IPS-15b (cell line): ENCODE measurements around the gene UBE2M.
"Not testable (repeated sequence)": the region's sequence is repeated elsewhere in the genome, so short reads cannot be mapped to it uniquely, and the experiment has no call there.

Source experiments
- H3K27me3 ChIP-seq: one replicate; pipeline ENCODE4 v1.6.1; 2013; ENCODE audit warnings: low read length; ENCODE audit not compliant: control insufficient read depth, insufficient read depth
- H3K36me3 ChIP-seq: one replicate; pipeline ENCODE4 v1.6.1; 2013; ENCODE audit warnings: low read length; ENCODE audit not compliant: control insufficient read depth, insufficient read depth
- H3K4me1 ChIP-seq: one replicate; pipeline ENCODE4 v1.6.1; 2013; ENCODE audit warnings: mild to moderate bottlenecking, low read length; ENCODE audit not compliant: control insufficient read depth, insufficient read depth
- H3K4me3 ChIP-seq: one replicate; pipeline ENCODE4 v1.5.1; 2013; ENCODE audit warnings: low read depth, low read length
- H3K9ac ChIP-seq: one replicate; pipeline ENCODE4 v1.6.1; 2013; ENCODE audit warnings: low read depth, mild to moderate bottlenecking, low read length
- H3K9me3 ChIP-seq: one replicate; pipeline ENCODE4 v1.6.1; 2013; ENCODE audit warnings: mild to moderate bottlenecking, low read length; ENCODE audit not compliant: control insufficient read depth, insufficient read depth

The UBE2M gene

DNA sequence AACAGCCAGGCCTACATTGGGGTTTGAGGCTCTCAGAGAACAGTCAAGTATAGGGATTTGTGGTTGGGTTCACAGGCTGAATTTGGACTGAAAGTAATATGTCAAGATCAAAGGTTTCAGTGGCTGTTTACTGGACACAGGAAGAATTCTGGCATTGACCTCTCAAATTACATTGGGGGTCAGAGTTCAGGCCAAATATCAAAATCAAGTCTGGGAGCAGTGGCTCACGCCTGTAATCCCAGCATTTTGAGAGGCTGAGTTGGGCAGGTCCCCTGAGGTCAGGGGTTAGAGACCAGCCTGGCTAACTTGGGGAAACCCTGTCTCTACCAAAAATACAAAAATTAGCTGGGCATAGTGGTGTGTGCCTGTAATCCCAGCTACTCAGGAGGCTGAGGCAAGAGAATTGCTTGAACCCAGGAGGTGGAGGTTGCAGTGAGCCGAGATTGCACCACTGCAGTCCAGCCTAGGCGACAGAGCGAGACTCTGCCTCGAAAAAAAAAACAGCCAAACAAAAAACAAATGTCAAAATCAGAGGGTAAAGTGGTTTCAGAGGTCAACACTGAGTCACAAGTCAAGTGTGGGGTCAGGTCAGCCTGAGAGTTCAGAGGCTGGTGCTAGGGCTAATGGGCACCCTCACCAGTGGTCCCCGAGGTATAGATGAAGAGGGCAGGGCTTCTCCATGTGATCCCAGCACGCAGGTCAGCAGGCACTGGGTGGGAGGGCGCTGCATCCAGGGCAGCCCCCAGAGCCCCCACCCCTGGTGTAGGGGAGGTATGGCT, 48.1 kb downstream of the UBE2M start:
- no peak overlapping the region for H3K9ac ChIP-seq
- H3K4me3 ChIP-seq, result no peak overlapping the region
- no peaks in the 10 kb centered on the region for H3K27me3 ChIP-seq
- H3K36me3 ChIP-seq, result no peaks in the 10 kb centered on the region
- H3K9me3 ChIP-seq, result no peaks in the 10 kb centered on the region
- peaks cover 3% of the 10 kb centered on the region for H3K4me1 ChIP-seq

DNA sequence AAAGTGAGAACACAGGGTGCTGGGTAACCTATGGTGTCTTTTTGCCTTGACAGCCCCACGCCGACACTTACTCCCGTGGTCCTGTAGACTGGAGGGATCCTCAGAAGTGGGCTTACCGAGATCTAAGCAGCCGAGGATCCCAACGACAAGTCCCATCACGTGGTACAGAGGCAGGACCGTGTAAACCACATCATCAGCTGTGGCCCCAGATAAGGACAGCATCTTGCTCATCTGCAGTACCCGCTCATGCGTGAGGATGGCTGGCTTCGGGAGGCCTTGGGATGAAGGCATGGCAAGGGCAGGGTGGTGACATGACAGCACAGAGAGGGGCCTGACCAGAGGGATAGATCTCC, 48.7 kb downstream of the UBE2M start:
- peaks cover 3% of the 10 kb centered on the region for H3K4me1 ChIP-seq
- H3K4me3 ChIP-seq, result no peak overlapping the region
- no peak overlapping the region for H3K9ac ChIP-seq
- no peaks in the 10 kb centered on the region for H3K36me3 ChIP-seq
- no peaks in the 10 kb centered on the region for H3K27me3 ChIP-seq
- H3K9me3 ChIP-seq, result no peaks in the 10 kb centered on the region

DNA sequence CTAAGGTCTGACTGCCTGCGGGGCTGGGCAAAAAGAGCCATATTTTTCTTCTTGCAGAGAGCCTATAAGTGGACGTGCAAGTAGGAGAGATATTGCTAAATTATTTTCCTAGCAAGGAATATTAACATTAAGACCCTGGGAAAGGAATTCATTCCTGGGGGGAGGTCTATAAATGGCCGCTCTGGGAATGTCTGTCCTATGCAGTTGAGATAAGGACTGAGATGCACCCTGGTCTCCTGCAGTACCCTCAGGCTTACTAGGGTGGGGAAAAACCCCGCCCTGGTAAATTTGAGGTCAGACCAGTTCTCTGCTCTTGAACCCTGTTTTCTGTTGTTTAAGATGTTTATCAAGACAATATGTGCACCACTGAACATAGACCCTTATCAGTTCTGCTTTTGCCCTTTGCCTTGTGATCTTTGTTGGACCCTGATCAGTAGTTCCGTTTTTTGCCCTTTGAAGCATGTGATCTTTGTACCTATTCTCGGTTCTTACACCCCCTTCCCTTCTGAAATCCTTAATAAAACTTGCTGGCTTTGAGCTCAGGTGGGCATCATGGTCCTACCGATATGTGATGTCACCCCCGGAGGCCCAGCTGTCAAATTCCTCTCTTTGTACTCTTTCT, 50.7 kb downstream of the UBE2M start:
- H3K27me3 ChIP-seq, H3K4me1 ChIP-seq, H3K36me3 ChIP-seq, H3K9ac ChIP-seq, H3K4me3 ChIP-seq, H3K9me3 ChIP-seq: not testable (repeated sequence)
